HepG2 (cell line): ENCODE results near the gene CPHXL2. TPM values are rescaled to one million over a fixed set of nuclear protein-coding genes. Genes with fewer than 3 reads are reported as not detected.

Source experiments
- ATAC-seq: fragments of 200-7000 bp; cut with Tn5 transposase; 3 replicates; pipeline ENCODE4 v1.9.1; 2020; ENCODE audit warnings: mild to moderate bottlenecking, moderate library complexity
- BruUV-seq: library from RNA; stranded (reverse); fragments of 400-500 nt; replicated peaks from 2 replicates; lab custom pipeline; 2021; lab: Mats Ljungman, UMichigan
- CTCF ChIA-PET: fragments of 300-600 bp; formaldehyde crosslinking; extraction: SDS; loops from one replicate; lab custom pipeline; 2021; ENCODE audit warnings: low total read pairs, inconsistent platforms, low intra/inter-chr PET ratio; lab: Yijun Ruan, JAX
- POLR2A ChIA-PET: fragments of 350-600 bp; sonication (Branson Sonifier 250); formaldehyde crosslinking; loops from one replicate; lab custom pipeline; 2020; ENCODE audit warnings: antibody characterized with exemption, inconsistent platforms; lab: Yijun Ruan, JAX
- DNase-seq: peaks from one replicate; pipeline ENCODE4 v3.0.0-alpha.2; 2015; ENCODE audit warnings: low spot score
- FAIRE-seq: peaks from 3 replicates; lab custom pipeline; 2011; peaks lifted over from hg19 to GRCh38; lab: Jason Lieb, UNC
- H2AFZ ChIP-seq: one replicate; pipeline ENCODE4 v1.6.1; 2011; ENCODE audit warnings: low read length, inconsistent platforms
- H3K27ac ChIP-seq: fragments of 300-600 bp; 3 replicates; pipeline ENCODE4 v1.8.0; 2011; ENCODE audit warnings: mixed run types, mild to moderate bottlenecking, mixed read lengths, low read length, inconsistent platforms; ENCODE audit not compliant: insufficient read depth; ENCODE audit errors: extremely low read length
- H3K27me3 ChIP-seq, 2 experiments: fragments of 200-600 bp in 1 of 2; 2 replicates in 1 of 2; 3 replicates in 1 of 2; pipeline versions ENCODE4 v1.6.0 to v1.8.0; 2011; ENCODE audit warnings: low read length in 2 of 2, mild to moderate bottlenecking in 2 of 2, moderate library complexity in 2 of 2, inconsistent platforms in 1 of 2; ENCODE audit not compliant: insufficient read depth in 2 of 2, control insufficient read depth in 1 of 2
- H3K36me3 ChIP-seq, 2 experiments: fragments of 200-600 bp in 1 of 2; replicated peaks in 1 of 2; 2 replicates in 1 of 2; 3 replicates in 1 of 2; pipeline versions ENCODE4 v1.5.1 to v1.8.0; 2011; ENCODE audit warnings: low read length in 2 of 2, inconsistent platforms in 1 of 2; ENCODE audit not compliant: insufficient read depth in 2 of 2, control insufficient read depth in 1 of 2
- H3K4me1 ChIP-seq: 2 replicates; pipeline ENCODE4 v1.5.1; 2012; ENCODE audit warnings: low read length, inconsistent platforms; ENCODE audit not compliant: insufficient read depth
- H3K4me2 ChIP-seq: 2 replicates; pipeline ENCODE4 v1.6.0; 2011; ENCODE audit warnings: low read depth, low read length, inconsistent platforms
- H3K4me3 ChIP-seq, 3 experiments: fragments of 200-600 bp in 1 of 3; sonication (generic), shearing (Covaris generic) in 1 of 3; replicated peaks in 1 of 3; 2 replicates each; pipeline ENCODE4 v1.5.1; 2011 to 2016; ENCODE audit warnings: low read length in 3 of 3, inconsistent platforms in 2 of 3, low read depth in 2 of 3, mild to moderate bottlenecking in 2 of 3, control low read depth in 1 of 3, mixed read lengths in 1 of 3; ENCODE audit not compliant: insufficient read depth in 1 of 3
- H3K79me2 ChIP-seq: one replicate; pipeline ENCODE4 v1.6.1; 2011; ENCODE audit warnings: low read length, inconsistent platforms; ENCODE audit not compliant: insufficient read depth
- H3K9ac ChIP-seq: 2 replicates; pipeline ENCODE4 v1.6.0; 2011; ENCODE audit warnings: mild to moderate bottlenecking, low read depth, low read length, inconsistent platforms; ENCODE audit not compliant: insufficient read depth
- H3K9me3 ChIP-seq: 2 replicates; pipeline ENCODE4 v1.5.1; 2012; ENCODE audit warnings: mild to moderate bottlenecking, low read length
- H4K20me1 ChIP-seq: 2 replicates; pipeline ENCODE4 v1.6.0; 2011; ENCODE audit warnings: inconsistent platforms, mild to moderate bottlenecking, low read length, moderate library complexity; ENCODE audit not compliant: insufficient read depth
- ARID2 ChIP-seq: sonication (generic); formaldehyde crosslinking; IDR thresholded peaks from 2 replicates; pipeline ENCODE4 v1.8.1; 2022; ENCODE audit warnings: mild to moderate bottlenecking, missing genetic modification reagents, borderline replicate concordance
- E2F5 ChIP-seq: sonication (generic); formaldehyde crosslinking; conservative IDR thresholded peaks from 2 replicates; pipeline ENCODE4 v1.4.0; 2020; ENCODE audit warnings: missing genetic modification reagents
- ISX ChIP-seq: sonication (generic); formaldehyde crosslinking; conservative IDR thresholded peaks from 2 replicates; pipeline ENCODE4 v1.5.0; 2020; ENCODE audit warnings: missing genetic modification reagents
- SRF ChIP-seq: IDR thresholded peaks from 2 replicates; pipeline ENCODE4 v1.6.1; 2011; ENCODE audit warnings: mild to moderate bottlenecking, low read depth, low read length, moderate library complexity
- ZEB1 ChIP-seq: IDR thresholded peaks from 2 replicates; pipeline ENCODE4 v1.6.1; 2012; ENCODE audit warnings: mild to moderate bottlenecking, low read depth, inconsistent platforms; ENCODE audit not compliant: insufficient replicate concordance
- ZIK1 ChIP-seq: sonication (generic); formaldehyde crosslinking; IDR thresholded peaks from 2 replicates; pipeline ENCODE4 v1.5.0; 2020; ENCODE audit warnings: mild to moderate bottlenecking, low read depth, missing genetic modification reagents, borderline replicate concordance
- ZNF18 ChIP-seq: sonication (generic); formaldehyde crosslinking; IDR thresholded peaks from 2 replicates; pipeline ENCODE4 v1.8.0; 2022; ENCODE audit warnings: mild to moderate bottlenecking, missing genetic modification reagents; ENCODE audit not compliant: insufficient replicate concordance
- ZNF234 ChIP-seq: sonication (generic); formaldehyde crosslinking; conservative IDR thresholded peaks from 2 replicates; pipeline ENCODE4 v1.5.1; 2020; ENCODE audit warnings: mild to moderate bottlenecking, missing genetic modification reagents
- ZNF557 ChIP-seq: sonication (generic); formaldehyde crosslinking; IDR thresholded peaks from 2 replicates; pipeline ENCODE4 v1.4.0; 2020; ENCODE audit warnings: missing genetic modification reagents
- ZNF841 ChIP-seq: sonication (generic); formaldehyde crosslinking; IDR thresholded peaks from 2 replicates; pipeline ENCODE4 v1.8.1; 2023; ENCODE audit warnings: missing genetic modification reagents, borderline replicate concordance
- ZZZ3 ChIP-seq: sonication (generic); formaldehyde crosslinking; IDR thresholded peaks from 2 replicates; pipeline ENCODE4 v1.4.0; 2020; ENCODE audit warnings: missing genetic modification reagents, mild to moderate bottlenecking, borderline replicate concordance
- WGBS: methylation state at CpG from one replicate; pipeline ENCODE4 v1.1.6; 2017; ENCODE audit warnings: low lambda C conversion rate; 5-methylcytosine and 5-hydroxymethylcytosine counted together
- in situ Hi-C: cut with HindIII; loops from 2 replicates; pipeline ENCODE4 v1.10.0; 2017; ENCODE audit warnings: low pct_unique_long_range_greater_than_20kb; ENCODE audit not compliant: extremely low pct_ligation_motif_present
- intact Hi-C: fragments of 100-400 bp; cut with micrococcal nuclease; formaldehyde crosslinking; loops from one replicate; pipeline ENCODE4 v1.10.0; 2022; ENCODE audit not compliant: unreplicated experiment
- polyA plus RNA-seq, 8 experiments: library from polyadenylated mRNA; depleted of rRNA in 3 of 8; stranded (reverse) in 7 of 8; unstranded in 1 of 8; fragments of >200 nt; fragmentation: Illumina TruSeq in 4 of 8; extraction: Trizol in 4 of 8; gene quantifications; 2 replicates each; pipeline versions ENCODE4 v1.2.1 to v1.2.3, GENCODE V29; 2011 to 2016; ENCODE audit warnings: low read depth in 4 of 8, missing spikeins in 1 of 8, mixed read lengths in 1 of 8; ENCODE audit not compliant: insufficient read depth in 1 of 8
- total RNA-seq, 5 experiments: library from RNA; depleted of rRNA; stranded (reverse); fragments of >200 nt; fragmentation: Illumina TruSeq; extraction: Trizol; gene quantifications; 2 replicates each; pipeline ENCODE4 v1.2.3, GENCODE V29; 2016; ENCODE audit warnings: low read depth in 1 of 5

The CPHXL2 gene
- total and polyA plus RNA-seq, 2 of the 13 experiments (the other 11 are each of a cell fraction or from before 2014, with no cell fraction given) = not detected

- TF ChIP-seq ZNF18 (peak; percentile 18), ARID2 (CRISPR knock-in tag) (no peak), ZNF841 (CRISPR knock-in tag) (0 out of 2 replicates have a peak, but pooled peaks have one; percentile 32), ZIK1 (CRISPR knock-in tag) (0 out of 2 replicates have a peak, but pooled peaks have one; percentile 2), E2F5 (CRISPR knock-in tag) (0 out of 2 replicates have a peak, but pooled peaks have one; percentile 22), ISX (CRISPR knock-in tag) (0 out of 2 replicates have a peak, but pooled peaks have one; percentile 57), ZNF557 (CRISPR knock-in tag) (peak; percentile 39; the same call in 1 of the 2 replicates), ZNF234 (CRISPR knock-in tag) (no peak)
Observed at GRCh38 chr16:75647112-75647491, 29.7 kb downstream of the CPHXL2 start (continued).

GRCh38 chr16:75644240-75645012 is 32.4 kb downstream of the CPHXL2 start:
- in situ Hi-C loops = loop anchor here (5.0 kb wide), 1 partner anchor 118 kb away; no protein-coding TSS in a partner anchor
- no peak for FAIRE-seq
- Histone ChIP-seq H3K9ac (no peak overlapping the region), H3K36me3 (peaks cover 19 to 55% of the 10 kb centered on the region in 2 experiments), H4K20me1 (peaks cover 14% of the 10 kb centered on the region), H3K79me2 (peaks cover 71% of the 10 kb centered on the region), H3K4me1 (peaks cover 30% of the 10 kb centered on the region), H2AFZ (no peak overlapping the region), H3K27me3 (no peaks in the 10 kb centered on the region; a peak in 1 of 5 replicates), H3K27ac (no peak overlapping the region), H3K4me2 (no peak overlapping the region; the same call in 1 of the 2 replicates), H3K4me3 (no peak overlapping the region), H3K9me3 (no peaks in the 10 kb centered on the region)
- 97% methylated on average over 7 of the region's 7 CpGs for WGBS
- TF ChIP-seq SRF (0 out of 2 replicates have a peak, but pooled peaks have one; percentile 2), ZZZ3 (CRISPR knock-in tag) (no peak), ZEB1 (peak; percentile 56)
- intact Hi-C loops = loop anchor here (1.0 to 5.0 kb wide), 2 partner anchors 77 to 120 kb away; partner anchors contain the start of gene GABARAPL2
- ChIA-PET POLR2A (no interaction called here), CTCF (interaction anchor here (1.2 kb wide), 1 partner anchor 120 kb away, joined by 4 read pairs; no protein-coding TSS in a partner anchor)
- no peak for DNase-seq
- ATAC-seq = no peak
- BruUV-seq = no TSS peak
